HEK293T (cell line): ENCODE measurements around the gene AQP1.

Experiments used
- CTCF ChIA-PET: fragments of 350-600 bp; formaldehyde crosslinking; extraction: SDS; loops from one replicate; lab custom pipeline; 2021; ENCODE audit warnings: antibody characterized with exemption, inconsistent platforms; lab: Yijun Ruan, JAX
- POLR2A ChIA-PET: fragments of 350-600 bp; formaldehyde crosslinking; extraction: SDS; loops from one replicate; lab custom pipeline; 2020; ENCODE audit warnings: antibody characterized with exemption, inconsistent platforms; lab: Yijun Ruan, JAX
- DNase-seq: peaks from one replicate; pipeline ENCODE4 v3.0.0; 2012; ENCODE audit warnings: mixed read lengths; ENCODE audit errors: extremely low spot score
- ARNT ChIP-seq: fragments of 450-650 bp; IDR thresholded peaks from 2 replicates; pipeline ENCODE4 v1.6.1; 2017; ENCODE audit warnings: mild to moderate bottlenecking
- BHLHE40 ChIP-seq: fragments of 450-650 bp; IDR thresholded peaks from 2 replicates; pipeline ENCODE4 v1.6.1; 2016; ENCODE audit warnings: mild to moderate bottlenecking, moderate library complexity, borderline replicate concordance
- CTBP1 ChIP-seq: fragments of 450-650 bp; IDR thresholded peaks from 2 replicates; pipeline ENCODE4 v1.6.1; 2016; ENCODE audit warnings: borderline replicate concordance
- ELF4 ChIP-seq: fragments of 450-650 bp; IDR thresholded peaks from 2 replicates; pipeline ENCODE4 v1.6.1; 2017; ENCODE audit warnings: antibody characterized with exemption
- FOXA1 ChIP-seq: fragments of 450-650 bp; IDR thresholded peaks from 2 replicates; pipeline ENCODE4 v1.6.1; 2016; ENCODE audit warnings: mild to moderate bottlenecking
- FOXK2 ChIP-seq: fragments of 450-650 bp; IDR thresholded peaks from 2 replicates; pipeline ENCODE4 v1.6.1; 2016; ENCODE audit warnings: mild to moderate bottlenecking
- FOXM1 ChIP-seq: fragments of 450-650 bp; IDR thresholded peaks from 2 replicates; pipeline ENCODE4 v1.6.1; 2017; ENCODE audit warnings: mild to moderate bottlenecking, borderline replicate concordance
- HDGF ChIP-seq: fragments of 450-650 bp; IDR thresholded peaks from 2 replicates; pipeline ENCODE4 v1.6.1; 2017; ENCODE audit warnings: antibody characterized with exemption, borderline replicate concordance
- L3MBTL2 ChIP-seq: fragments of 450-650 bp; conservative IDR thresholded peaks from 2 replicates; pipeline ENCODE4 v1.6.1; 2016; ENCODE audit warnings: mild to moderate bottlenecking
- LEF1 ChIP-seq: fragments of 450-650 bp; IDR thresholded peaks from 2 replicates; pipeline ENCODE4 v1.6.1; 2017; ENCODE audit warnings: mild to moderate bottlenecking, borderline replicate concordance
- NFRKB ChIP-seq: fragments of 450-650 bp; IDR thresholded peaks from 2 replicates; pipeline ENCODE4 v1.6.1; 2016; ENCODE audit warnings: mild to moderate bottlenecking, moderate library complexity
- SP1 ChIP-seq: fragments of 450-650 bp; IDR thresholded peaks from 2 replicates; pipeline ENCODE4 v1.6.1; 2017
- SUZ12 ChIP-seq: fragments of 450-650 bp; IDR thresholded peaks from 2 replicates; pipeline ENCODE4 v1.6.1; 2016; ENCODE audit warnings: mild to moderate bottlenecking
- TARDBP ChIP-seq: fragments of 450-650 bp; IDR thresholded peaks from 2 replicates; pipeline ENCODE4 v1.6.1; 2016
- ZNF384 ChIP-seq: fragments of 450-650 bp; IDR thresholded peaks from 2 replicates; pipeline ENCODE4 v1.6.1; 2016
- TF ChIP-seq, protein P1 (sequence below): fragments of 450-650 bp; IDR thresholded peaks from 2 replicates; pipeline ENCODE4 v1.6.1; 2016

Gene AQP1

DNA sequence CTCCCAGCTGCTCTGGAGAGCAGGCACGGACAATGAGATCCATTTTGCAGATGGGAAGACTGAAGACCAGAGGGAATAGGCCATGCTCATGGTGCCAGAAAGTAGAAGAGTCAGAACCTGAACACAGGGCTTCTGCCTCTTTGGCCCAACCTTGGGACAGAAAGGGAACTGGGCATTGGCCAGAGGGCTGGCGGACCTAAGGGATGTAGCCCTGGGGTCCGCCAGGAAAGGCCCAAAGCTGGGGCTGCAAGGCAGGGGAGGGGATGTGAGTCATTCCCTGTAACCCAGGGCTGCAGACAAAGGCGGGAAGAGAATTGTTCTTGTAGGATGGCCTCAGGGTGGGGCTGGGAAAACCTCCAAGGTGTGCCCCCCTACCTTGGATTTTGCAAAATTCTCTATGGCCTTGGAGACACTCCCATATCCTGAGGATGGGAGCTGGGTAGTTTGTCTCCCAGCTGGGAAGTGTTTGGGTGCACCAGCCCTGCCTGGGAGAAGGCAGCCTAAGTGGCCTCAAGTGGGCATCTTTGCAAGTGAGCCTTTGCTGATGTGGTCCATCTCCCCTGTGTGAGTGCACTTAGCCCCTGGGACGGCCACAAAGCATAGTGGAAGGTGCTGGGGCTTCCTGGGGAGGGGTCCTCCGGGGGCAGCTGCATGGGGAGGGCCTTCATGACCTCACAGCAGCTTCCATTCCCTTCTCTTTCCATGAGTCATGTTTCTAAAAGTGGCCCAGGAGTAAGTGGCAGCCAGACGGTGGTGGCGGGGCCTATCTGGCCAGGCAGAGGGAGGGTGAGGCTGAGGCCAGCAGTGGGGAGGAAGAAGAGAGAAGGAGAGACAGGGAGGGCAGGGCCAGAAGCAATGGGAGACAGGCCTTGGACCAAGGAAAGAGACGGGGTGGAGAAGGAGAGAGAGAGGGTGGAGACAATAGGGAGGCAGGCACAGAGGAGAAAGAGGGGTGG is 9.2 kb downstream of the AQP1 start:
- ChIA-PET POLR2A (no interaction called here), CTCF (no interaction called here)
- TF ChIP-seq LEF1 (no peak), FOXM1 (no peak), HDGF (no peak), L3MBTL2 (no peak), NFRKB (no peak), TARDBP (no peak), SP1 (no peak), CTBP1 (no peak), FOXA1 (no peak), ARNT (no peak), ZNF384 (no peak), FOXK2 (no peak), SUZ12 (no peak), ELF4 (no peak), BHLHE40 (no peak)
- TF ChIP-seq, protein P1, sequence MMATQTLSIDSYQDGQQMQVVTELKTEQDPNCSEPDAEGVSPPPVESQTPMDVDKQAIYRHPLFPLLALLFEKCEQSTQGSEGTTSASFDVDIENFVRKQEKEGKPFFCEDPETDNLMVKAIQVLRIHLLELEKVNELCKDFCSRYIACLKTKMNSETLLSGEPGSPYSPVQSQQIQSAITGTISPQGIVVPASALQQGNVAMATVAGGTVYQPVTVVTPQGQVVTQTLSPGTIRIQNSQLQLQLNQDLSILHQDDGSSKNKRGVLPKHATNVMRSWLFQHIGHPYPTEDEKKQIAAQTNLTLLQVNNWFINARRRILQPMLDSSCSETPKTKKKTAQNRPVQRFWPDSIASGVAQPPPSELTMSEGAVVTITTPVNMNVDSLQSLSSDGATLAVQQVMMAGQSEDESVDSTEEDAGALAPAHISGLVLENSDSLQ, result no peak
- no peak for DNase-seq

DNA sequence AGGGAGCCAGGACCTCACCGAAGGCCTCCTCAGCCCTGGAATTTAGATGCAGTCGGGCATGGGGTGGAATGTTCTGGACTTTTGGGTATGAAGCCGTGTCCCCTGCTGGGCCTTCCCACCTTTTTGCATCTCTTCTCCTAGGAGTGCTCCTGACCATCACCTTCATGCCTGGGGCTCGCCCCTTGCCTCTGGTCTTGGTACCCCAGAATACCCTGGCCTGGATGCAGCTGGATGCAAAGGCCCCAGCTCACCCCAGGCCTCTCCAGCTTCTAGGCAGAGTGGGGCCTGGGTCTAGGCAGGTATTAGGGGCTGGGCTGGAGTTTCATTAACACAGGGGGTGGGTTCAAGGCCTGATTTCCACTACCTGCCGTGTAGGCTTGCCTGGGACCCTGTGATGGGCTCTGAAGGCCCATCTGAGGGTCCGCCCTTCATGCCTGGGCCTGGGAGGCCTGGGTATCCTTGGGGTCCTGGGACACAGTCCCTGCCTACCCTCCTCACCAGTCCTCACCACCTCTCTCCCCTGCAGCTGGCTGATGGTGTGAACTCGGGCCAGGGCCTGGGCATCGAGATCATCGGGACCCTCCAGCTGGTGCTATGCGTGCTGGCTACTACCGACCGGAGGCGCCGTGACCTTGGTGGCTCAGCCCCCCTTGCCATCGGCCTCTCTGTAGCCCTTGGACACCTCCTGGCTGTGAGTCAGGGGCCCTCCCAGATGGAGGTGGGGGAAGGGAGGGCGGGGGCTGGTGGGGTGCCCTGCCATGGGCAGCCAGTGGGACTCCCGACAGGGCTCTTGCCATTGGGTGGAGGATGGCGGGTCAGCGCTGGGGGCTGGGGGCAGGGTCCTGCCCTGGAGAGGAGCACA is 10.1 kb downstream of the AQP1 start:
- DNase-seq, result no peak
- ChIA-PET CTCF (no interaction called here), POLR2A (no interaction called here)
- TF ChIP-seq NFRKB (no peak), ZNF384 (no peak), SP1 (no peak), ARNT (no peak), BHLHE40 (no peak), FOXM1 (no peak)
- TF ChIP-seq, protein P1, result no peak

DNA sequence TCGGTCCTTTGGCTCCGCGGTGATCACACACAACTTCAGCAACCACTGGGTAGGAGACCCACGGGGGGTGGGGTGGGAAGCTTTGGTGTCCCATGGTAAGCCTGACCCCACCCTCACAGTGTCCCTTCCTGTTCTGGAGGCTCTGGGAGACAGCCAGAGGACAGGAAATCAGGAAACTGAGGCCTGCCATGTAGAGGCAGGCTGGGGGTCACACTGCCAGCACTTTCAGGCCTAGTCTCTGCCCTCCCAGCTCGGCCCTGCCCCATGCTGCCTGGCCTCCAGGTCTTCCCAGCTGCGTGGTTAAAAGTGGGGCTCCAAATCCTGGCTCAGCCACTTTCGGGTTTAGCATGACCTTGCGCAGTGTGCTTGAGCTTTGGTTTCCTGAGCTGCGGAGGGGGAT is 10.9 kb downstream of the AQP1 start:
- TF ChIP-seq FOXK2 (no peak), ZNF384 (no peak), BHLHE40 (no peak), ELF4 (no peak), ARNT (no peak), NFRKB (no peak), FOXM1 (no peak), SUZ12 (no peak), FOXA1 (no peak), LEF1 (no peak), CTBP1 (no peak), L3MBTL2 (no peak), TARDBP (no peak), HDGF (no peak)
- TF ChIP-seq, protein P1, result no peak
- no peak for DNase-seq
- ChIA-PET POLR2A (no interaction called here), CTCF (no interaction called here)

DNA sequence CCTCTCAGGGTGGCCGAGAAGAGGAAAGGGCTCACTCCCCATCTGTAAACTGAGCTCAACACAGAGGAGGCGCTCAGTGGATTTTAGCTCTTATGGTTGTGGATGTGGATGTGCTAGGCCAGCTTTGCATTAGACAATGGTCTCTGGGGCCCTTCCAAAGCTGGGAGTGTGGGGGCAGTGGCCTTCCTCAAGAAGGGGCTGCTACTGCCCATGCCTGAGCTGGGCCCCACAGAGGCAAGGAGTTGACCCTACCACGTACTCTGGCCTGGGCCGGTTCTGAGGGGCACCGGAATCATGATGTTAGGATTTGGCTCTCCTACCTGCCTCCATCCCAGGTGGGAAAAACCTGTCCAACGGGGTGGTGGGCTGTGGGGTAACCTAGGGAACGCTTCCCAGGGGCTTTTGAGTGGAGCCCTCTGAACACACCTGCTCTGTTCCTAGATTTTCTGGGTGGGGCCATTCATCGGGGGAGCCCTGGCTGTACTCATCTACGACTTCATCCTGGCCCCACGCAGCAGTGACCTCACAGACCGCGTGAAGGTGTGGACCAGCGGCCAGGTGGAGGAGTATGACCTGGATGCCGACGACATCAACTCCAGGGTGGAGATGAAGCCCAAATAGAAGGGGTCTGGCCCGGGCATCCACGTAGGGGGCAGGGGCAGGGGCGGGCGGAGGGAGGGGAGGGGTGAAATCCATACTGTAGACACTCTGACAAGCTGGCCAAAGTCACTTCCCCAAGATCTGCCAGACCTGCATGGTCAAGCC is 11.5 kb downstream of the AQP1 start:
- DNase-seq, result no peak
- no peak for TF ChIP-seq SUZ12
- TF ChIP-seq ELF4, result no peak
- no peak for TF ChIP-seq HDGF
- TF ChIP-seq FOXA1, result no peak
- TF ChIP-seq TARDBP, result no peak
- TF ChIP-seq ZNF384, result no peak
- TF ChIP-seq CTBP1, result no peak
- TF ChIP-seq L3MBTL2, result no peak
- TF ChIP-seq BHLHE40, result no peak
- CTCF ChIA-PET, result no interaction called here
- POLR2A ChIA-PET, result no interaction called here

DNA sequence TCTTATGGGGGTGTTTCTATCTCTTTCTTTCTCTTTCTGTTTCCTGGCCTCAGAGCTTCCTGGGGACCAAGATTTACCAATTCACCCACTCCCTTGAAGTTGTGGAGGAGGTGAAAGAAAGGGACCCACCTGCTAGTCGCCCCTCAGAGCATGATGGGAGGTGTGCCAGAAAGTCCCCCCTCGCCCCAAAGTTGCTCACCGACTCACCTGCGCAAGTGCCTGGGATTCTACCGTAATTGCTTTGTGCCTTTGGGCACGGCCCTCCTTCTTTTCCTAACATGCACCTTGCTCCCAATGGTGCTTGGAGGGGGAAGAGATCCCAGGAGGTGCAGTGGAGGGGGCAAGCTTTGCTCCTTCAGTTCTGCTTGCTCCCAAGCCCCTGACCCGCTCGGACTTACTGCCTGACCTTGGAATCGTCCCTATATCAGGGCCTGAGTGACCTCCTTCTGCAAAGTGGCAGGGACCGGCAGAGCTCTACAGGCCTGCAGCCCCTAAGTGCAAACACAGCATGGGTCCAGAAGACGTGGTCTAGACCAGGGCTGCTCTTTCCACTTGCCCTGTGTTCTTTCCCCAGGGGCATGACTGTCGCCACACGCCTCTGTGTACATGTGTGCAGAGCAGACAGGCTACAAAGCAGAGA is 12.2 kb downstream of the AQP1 start:
- ChIA-PET CTCF (interaction anchor here (0.6 to 1.1 kb wide), 2 partner anchors 51 to 923 kb away, joined by 3 read pairs; no protein-coding TSS in a partner anchor), POLR2A (no interaction called here)
- no peak for DNase-seq
- no peak for TF ChIP-seq CTBP1
- no peak for TF ChIP-seq L3MBTL2
- TF ChIP-seq NFRKB, result no peak
- no peak for TF ChIP-seq HDGF
- no peak for TF ChIP-seq FOXA1
- no peak for TF ChIP-seq SUZ12
- TF ChIP-seq BHLHE40, result no peak
- TF ChIP-seq ELF4, result no peak
- TF ChIP-seq ARNT, result no peak
- TF ChIP-seq, protein P1, result no peak
- no peak for TF ChIP-seq LEF1
- TF ChIP-seq FOXK2, result no peak
- TF ChIP-seq SP1, result no peak
- TF ChIP-seq TARDBP, result no peak
- TF ChIP-seq FOXM1, result no peak
- no peak for TF ChIP-seq ZNF384
